ENCODE results near the gene ARHGEF26.
"Not testable (repeated sequence)": the region's sequence is repeated elsewhere in the genome, so short reads cannot be mapped to it uniquely, and the experiment has no call there.

The ARHGEF26 gene, protein sequence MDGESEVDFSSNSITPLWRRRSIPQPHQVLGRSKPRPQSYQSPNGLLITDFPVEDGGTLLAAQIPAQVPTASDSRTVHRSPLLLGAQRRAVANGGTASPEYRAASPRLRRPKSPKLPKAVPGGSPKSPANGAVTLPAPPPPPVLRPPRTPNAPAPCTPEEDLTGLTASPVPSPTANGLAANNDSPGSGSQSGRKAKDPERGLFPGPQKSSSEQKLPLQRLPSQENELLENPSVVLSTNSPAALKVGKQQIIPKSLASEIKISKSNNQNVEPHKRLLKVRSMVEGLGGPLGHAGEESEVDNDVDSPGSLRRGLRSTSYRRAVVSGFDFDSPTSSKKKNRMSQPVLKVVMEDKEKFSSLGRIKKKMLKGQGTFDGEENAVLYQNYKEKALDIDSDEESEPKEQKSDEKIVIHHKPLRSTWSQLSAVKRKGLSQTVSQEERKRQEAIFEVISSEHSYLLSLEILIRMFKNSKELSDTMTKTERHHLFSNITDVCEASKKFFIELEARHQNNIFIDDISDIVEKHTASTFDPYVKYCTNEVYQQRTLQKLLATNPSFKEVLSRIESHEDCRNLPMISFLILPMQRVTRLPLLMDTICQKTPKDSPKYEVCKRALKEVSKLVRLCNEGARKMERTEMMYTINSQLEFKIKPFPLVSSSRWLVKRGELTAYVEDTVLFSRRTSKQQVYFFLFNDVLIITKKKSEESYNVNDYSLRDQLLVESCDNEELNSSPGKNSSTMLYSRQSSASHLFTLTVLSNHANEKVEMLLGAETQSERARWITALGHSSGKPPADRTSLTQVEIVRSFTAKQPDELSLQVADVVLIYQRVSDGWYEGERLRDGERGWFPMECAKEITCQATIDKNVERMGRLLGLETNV

DNA sequence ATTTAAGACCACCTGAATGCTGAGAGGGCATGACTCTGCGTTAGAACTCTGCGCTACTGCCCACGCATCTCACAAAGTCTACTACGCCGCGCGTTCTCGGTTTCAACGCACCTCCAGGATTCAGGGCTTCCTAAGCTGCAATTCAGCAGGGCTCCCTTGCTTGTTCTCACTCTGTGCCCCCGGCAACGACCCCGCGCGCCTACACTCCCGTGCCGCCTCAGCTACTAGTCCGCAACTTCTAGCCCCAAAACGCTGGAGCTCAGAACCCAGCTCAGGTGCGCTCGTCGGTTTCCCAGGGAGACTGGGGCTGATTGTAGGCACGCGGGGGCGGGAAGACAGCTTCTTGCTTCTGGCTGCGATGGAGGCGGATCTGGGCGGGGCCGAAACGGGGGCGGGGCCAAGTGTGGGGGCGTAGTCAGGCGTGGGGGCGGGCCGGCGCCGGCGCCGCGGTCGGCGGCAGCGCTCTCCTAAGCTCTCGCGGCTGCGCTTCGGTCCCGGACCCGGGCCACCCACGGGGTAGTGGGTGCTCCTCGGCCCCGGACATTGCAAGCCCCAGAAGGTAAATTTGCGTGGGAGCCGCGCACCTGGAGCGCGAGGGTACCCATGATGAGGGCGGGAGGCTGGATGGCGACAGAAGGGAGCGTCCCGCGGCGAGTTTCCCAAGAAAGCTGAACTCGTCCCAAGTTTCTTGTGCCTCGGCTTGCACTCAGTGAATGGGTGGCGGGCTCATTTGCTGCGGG, at the start of gene ARHGEF26:
Gene ARHGEF26, plus strand, starts transcription at position 430 of the 740 bp plus-strand sequence. CDS start 603 bp downstream, outside the sequence.
- no peak within 1 kb of the TSS for H3K27ac ChIP-seq (ENCODE audit: low read depth, low read length)
- H3K9me3 ChIP-seq (ENCODE audit: control insufficient read depth, insufficient read depth, low read depth, low read length), result no peaks in the 10 kb centered on the region
- peaks cover 47% of the 10 kb centered on the region for H3K27me3 ChIP-seq (ENCODE audit: control insufficient read depth, insufficient read depth, low read length)
- peaks cover 11% of the 10 kb centered on the region; the same call in 1 of the 2 replicates for H3K4me1 ChIP-seq (ENCODE audit: control insufficient read depth, insufficient read depth, low read length)
- peak within 1 kb of the TSS; percentile 84 for H3K4me3 ChIP-seq (ENCODE audit: low read depth, low read length)
- no peaks in the 10 kb centered on the region; the same call in 1 of the 2 replicates for H3K36me3 ChIP-seq (ENCODE audit: control insufficient read depth, insufficient read depth, low read length)
- H3K9ac ChIP-seq (ENCODE audit: low read length), result peak within 1 kb of the TSS; percentile 82

DNA sequence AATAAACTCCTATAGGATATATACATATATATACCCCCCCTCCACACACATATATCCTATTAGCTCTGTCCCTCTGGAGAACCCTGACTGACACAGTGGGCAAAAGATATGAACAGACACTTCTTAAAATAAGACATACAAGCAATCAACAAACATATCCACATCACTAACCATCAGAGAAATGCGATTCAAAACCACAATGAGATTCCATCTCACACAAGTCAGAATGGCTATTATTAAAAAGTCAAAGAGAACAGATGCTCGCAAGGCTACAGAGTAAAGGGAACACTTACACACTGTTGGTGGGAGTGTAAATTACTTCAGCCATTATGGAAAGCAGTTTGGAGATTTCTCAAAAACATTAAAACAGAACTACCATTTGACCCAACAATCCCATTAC, 46.2 kb upstream of the ARHGEF26 start:
- H3K4me1 ChIP-seq (ENCODE audit: control insufficient read depth, insufficient read depth, low read length), result no peaks in the 10 kb centered on the region
- no peak overlapping the region for H3K27ac ChIP-seq (ENCODE audit: low read depth, low read length)
- no peak overlapping the region for H3K4me3 ChIP-seq (ENCODE audit: low read depth, low read length)
- 0 out of 2 replicates have a peak, but pooled peaks cover 2% of the 10 kb centered on the region for H3K9me3 ChIP-seq (ENCODE audit: control insufficient read depth, insufficient read depth, low read depth, low read length)
- H3K36me3 ChIP-seq (ENCODE audit: control insufficient read depth, insufficient read depth, low read length), result no peaks in the 10 kb centered on the region
- H3K9ac ChIP-seq (ENCODE audit: low read length), result no peak overlapping the region
- no peaks in the 10 kb centered on the region for H3K27me3 ChIP-seq (ENCODE audit: control insufficient read depth, insufficient read depth, low read length)

DNA sequence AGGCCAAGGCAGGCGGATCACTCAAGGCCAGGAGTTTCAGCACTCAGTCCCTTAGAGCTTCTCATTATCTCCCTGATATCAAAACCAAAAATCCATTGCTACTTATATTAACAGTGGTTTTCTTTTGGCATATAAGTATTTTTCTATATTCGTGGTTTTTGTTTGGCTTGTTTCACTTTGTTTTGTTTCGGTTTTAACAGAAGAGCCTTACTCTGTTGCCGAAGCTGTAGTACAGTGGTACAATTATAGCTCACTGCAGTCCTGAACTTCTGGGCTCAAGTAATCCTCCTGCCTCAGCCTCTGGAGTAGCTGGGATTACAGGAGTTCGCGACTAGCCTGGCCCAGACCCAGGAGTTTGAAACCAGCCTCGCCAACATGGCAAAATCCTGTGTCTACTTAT, 42.5 kb upstream of the ARHGEF26 start:
- H3K27me3 ChIP-seq (ENCODE audit: control insufficient read depth, insufficient read depth, low read length), result no peaks in the 10 kb centered on the region
- no peaks in the 10 kb centered on the region for H3K36me3 ChIP-seq (ENCODE audit: control insufficient read depth, insufficient read depth, low read length)
- H3K9ac ChIP-seq (ENCODE audit: low read length), result no peak overlapping the region
- H3K9me3 ChIP-seq (ENCODE audit: control insufficient read depth, insufficient read depth, low read depth, low read length), result peaks cover 19% of the 10 kb centered on the region
- no peak overlapping the region for H3K4me3 ChIP-seq (ENCODE audit: low read depth, low read length)
- no peaks in the 10 kb centered on the region for H3K4me1 ChIP-seq (ENCODE audit: control insufficient read depth, insufficient read depth, low read length)
- no peak overlapping the region for H3K27ac ChIP-seq (ENCODE audit: low read depth, low read length)

DNA sequence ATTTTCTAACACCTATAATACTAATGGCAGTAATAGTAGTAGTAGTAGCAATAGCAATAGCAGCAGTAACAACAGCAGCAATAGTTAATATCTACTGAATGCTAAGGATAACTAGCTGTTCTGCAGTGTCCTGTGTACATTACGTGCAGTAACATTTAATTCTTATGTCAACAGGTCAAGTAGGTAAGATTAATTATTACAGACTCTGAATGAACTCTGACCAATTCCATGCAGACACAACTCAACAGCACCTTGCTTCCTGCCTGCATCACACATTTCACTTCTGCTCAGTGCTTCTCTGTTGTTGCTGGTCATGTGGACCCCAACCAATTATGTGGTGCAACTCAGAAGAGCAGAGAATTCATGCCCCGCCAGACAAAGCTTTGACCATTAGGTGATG, 39.9 kb upstream of the ARHGEF26 start:
- Histone ChIP-seq H3K4me1 (ENCODE audit: control insufficient read depth, insufficient read depth, low read length) (no peaks in the 10 kb centered on the region), H3K9ac (ENCODE audit: low read length) (no peak overlapping the region), H3K27me3 (ENCODE audit: control insufficient read depth, insufficient read depth, low read length) (no peaks in the 10 kb centered on the region), H3K27ac (ENCODE audit: low read depth, low read length) (no peak overlapping the region), H3K36me3 (ENCODE audit: control insufficient read depth, insufficient read depth, low read length) (no peaks in the 10 kb centered on the region), H3K9me3 (ENCODE audit: control insufficient read depth, insufficient read depth, low read depth, low read length) (peaks cover 17% of the 10 kb centered on the region), H3K4me3 (ENCODE audit: low read depth, low read length) (no peak overlapping the region)

DNA sequence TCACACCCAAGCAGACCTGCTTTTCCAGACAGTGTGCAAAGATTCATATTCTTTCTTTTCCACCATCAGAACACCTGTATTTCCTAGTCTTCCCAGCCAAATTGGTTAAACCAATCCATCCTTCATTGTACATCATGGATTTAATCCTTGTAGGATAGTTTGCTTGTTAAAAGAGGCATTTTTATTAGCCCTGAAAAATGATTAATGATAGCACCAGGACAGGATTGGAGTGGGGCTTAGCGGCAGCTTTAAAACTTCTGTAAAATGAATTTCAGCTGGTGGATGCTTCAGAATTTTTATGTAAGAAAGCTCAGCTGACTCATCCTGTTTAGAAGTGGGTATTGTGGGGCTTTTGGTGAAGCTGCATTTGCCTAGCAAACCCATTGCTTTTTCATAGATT, 36.1 kb upstream of the ARHGEF26 start:
- Histone ChIP-seq H3K27ac (ENCODE audit: low read depth, low read length) (no peak overlapping the region), H3K9me3 (ENCODE audit: control insufficient read depth, insufficient read depth, low read depth, low read length) (peaks cover 17% of the 10 kb centered on the region), H3K36me3 (ENCODE audit: control insufficient read depth, insufficient read depth, low read length) (no peaks in the 10 kb centered on the region), H3K4me1 (ENCODE audit: control insufficient read depth, insufficient read depth, low read length) (no peaks in the 10 kb centered on the region), H3K27me3 (ENCODE audit: control insufficient read depth, insufficient read depth, low read length) (no peaks in the 10 kb centered on the region), H3K4me3 (ENCODE audit: low read depth, low read length) (no peak overlapping the region), H3K9ac (ENCODE audit: low read length) (no peak overlapping the region)

DNA sequence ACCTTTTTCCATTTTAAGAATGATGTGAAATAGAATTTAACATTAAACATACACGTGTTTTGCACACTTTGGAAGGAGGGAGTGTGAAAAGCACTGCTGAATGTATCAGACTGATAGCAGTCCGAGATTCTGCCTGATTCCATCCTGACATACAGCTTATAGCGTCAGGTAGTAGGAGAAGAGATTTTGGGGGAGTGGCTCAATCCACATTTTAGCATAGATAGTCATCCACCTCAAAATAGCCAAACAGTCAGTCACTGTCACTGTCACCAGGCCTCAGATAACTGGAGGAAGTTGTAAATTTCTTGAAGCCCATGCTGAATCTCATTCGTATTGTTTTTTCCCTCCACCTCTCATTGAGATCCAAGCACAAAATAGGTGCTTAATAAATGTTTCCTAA, 35.4 kb upstream of the ARHGEF26 start:
- no peaks in the 10 kb centered on the region for H3K4me1 ChIP-seq (ENCODE audit: control insufficient read depth, insufficient read depth, low read length)
- H3K9ac ChIP-seq (ENCODE audit: low read length), result no peak overlapping the region
- no peak overlapping the region for H3K27ac ChIP-seq (ENCODE audit: low read depth, low read length)
- H3K9me3 ChIP-seq (ENCODE audit: control insufficient read depth, insufficient read depth, low read depth, low read length), result peaks cover 17% of the 10 kb centered on the region
- no peaks in the 10 kb centered on the region for H3K36me3 ChIP-seq (ENCODE audit: control insufficient read depth, insufficient read depth, low read length)
- no peaks in the 10 kb centered on the region for H3K27me3 ChIP-seq (ENCODE audit: control insufficient read depth, insufficient read depth, low read length)
- no peak overlapping the region for H3K4me3 ChIP-seq (ENCODE audit: low read depth, low read length)

DNA sequence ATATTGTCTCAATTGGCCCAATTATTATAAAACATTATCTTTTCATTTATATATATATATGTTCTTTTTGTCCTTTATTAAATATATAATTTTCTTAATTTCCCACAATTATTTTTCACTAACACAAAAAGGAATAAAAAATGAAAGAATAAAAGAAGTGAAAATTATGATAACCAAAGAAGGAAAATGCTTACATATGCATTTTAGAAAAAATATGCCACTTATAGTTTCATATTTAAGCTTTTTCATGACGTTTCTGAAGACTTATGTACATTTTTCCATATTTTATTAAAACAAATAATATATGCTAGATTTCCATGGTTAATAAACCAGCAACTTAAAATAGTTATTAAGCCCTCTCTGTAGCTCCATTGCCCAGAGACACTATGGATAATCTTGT, 34.9 kb upstream of the ARHGEF26 start:
- no peaks in the 10 kb centered on the region for H3K27me3 ChIP-seq (ENCODE audit: control insufficient read depth, insufficient read depth, low read length)
- peaks cover 15% of the 10 kb centered on the region for H3K9me3 ChIP-seq (ENCODE audit: control insufficient read depth, insufficient read depth, low read depth, low read length)
- H3K4me3 ChIP-seq (ENCODE audit: low read depth, low read length), result no peak overlapping the region
- no peak overlapping the region for H3K27ac ChIP-seq (ENCODE audit: low read depth, low read length)
- H3K9ac ChIP-seq (ENCODE audit: low read length), result no peak overlapping the region
- no peaks in the 10 kb centered on the region for H3K4me1 ChIP-seq (ENCODE audit: control insufficient read depth, insufficient read depth, low read length)
- no peaks in the 10 kb centered on the region for H3K36me3 ChIP-seq (ENCODE audit: control insufficient read depth, insufficient read depth, low read length)

DNA sequence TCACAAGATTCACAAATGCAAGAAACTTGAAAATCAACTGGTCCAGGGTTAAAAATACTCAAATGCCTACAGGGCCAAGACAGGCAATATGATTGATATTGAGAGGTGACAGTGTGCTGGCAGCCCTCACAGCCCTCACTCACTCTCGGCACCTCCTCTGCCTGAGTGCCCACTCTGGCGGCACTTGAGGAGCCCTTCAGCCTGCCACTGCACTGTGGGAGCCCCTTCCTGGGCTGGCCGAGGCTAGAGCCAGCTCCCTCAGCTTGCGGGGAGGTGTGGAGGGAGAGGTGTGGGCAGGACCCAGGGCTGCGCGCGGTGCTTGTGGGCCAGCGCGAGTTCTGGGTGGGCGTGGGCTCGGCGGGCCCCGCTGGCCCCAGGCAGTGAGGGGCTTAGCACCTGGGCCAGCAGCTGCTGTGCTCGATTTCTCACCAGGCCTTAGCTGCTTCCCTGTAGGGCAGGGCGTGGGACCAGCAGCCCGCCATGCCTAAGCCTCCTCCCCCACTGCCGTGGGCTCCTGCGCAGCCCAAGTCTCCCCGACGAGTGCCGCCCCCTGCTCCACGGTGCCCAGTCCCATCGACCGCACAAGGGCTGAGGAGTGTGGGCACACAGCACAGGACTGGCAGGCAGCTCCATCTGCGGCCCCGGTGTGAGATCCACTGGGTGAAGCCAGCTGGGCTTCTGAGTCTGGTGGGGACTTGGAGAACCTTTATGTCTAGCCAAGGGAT, 33.3 kb upstream of the ARHGEF26 start:
- H3K4me1 ChIP-seq (ENCODE audit: control insufficient read depth, insufficient read depth, low read length); H3K9me3 ChIP-seq (ENCODE audit: control insufficient read depth, insufficient read depth, low read depth, low read length); H3K9ac ChIP-seq (ENCODE audit: low read length); H3K36me3 ChIP-seq (ENCODE audit: control insufficient read depth, insufficient read depth, low read length); H3K27me3 ChIP-seq (ENCODE audit: control insufficient read depth, insufficient read depth, low read length); H3K27ac ChIP-seq (ENCODE audit: low read depth, low read length); H3K4me3 ChIP-seq (ENCODE audit: low read depth, low read length): not testable (repeated sequence)

DNA sequence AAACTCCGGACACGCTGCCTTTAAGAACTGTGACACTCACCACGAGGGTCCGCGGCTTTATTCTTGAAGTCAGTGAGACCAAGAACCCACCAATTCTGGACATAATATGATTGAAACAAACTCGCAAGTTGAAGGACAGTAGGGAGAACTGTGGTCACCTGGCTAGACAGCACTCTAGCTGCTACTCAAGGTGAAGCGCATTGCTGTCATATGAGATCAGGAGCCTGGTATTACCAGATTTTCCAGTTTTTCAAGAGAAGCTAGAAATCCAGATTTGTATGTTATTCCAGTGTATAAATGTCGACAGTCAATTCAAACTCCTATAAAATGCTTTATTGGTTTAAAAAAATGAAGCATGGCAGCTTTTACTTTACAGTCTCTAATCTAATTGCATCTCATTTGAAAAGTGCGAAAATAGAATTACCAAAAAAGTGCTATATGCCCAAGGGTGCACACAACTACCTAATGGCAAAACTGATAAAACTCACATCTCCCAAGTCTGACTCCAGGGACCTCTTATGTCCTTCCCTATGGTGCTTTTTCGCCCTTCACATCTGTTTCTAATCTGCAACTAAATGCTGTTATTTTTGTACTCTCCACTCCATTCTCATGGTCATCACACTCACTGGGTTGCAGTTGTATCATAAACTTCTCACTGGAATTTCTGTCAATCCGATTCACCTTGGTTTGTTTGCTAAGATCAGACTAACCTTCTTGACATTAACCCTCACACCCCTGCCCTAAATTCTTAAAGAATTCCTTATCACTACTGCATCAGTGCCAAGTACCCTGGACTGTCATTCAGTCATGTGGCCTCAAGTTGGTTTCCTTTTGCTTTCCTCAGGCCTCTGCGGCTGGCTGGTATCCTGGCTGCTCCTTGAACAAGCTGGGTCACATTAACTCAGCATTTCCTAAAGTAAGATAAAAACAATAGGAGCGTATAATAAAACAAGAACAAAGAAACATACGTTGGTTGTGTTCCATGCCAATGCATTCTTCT, 31.5 kb upstream of the ARHGEF26 start:
- H3K4me3 ChIP-seq (ENCODE audit: low read depth, low read length), result no peak overlapping the region
- no peaks in the 10 kb centered on the region for H3K36me3 ChIP-seq (ENCODE audit: control insufficient read depth, insufficient read depth, low read length)
- peaks cover 4% of the 10 kb centered on the region; the same call in 1 of the 2 replicates for H3K4me1 ChIP-seq (ENCODE audit: control insufficient read depth, insufficient read depth, low read length)
- H3K9me3 ChIP-seq (ENCODE audit: control insufficient read depth, insufficient read depth, low read depth, low read length), result no peaks in the 10 kb centered on the region
- H3K27me3 ChIP-seq (ENCODE audit: control insufficient read depth, insufficient read depth, low read length), result no peaks in the 10 kb centered on the region
- H3K27ac ChIP-seq (ENCODE audit: low read depth, low read length), result no peak overlapping the region
- no peak overlapping the region for H3K9ac ChIP-seq (ENCODE audit: low read length)
